Endothelial cell of umbilical vein (primary cell): ENCODE measurements around the gene CLBA1. TPM values are rescaled to one million over a fixed set of nuclear protein-coding genes. Genes with fewer than 3 reads are reported as not detected.
"Not testable (repeated sequence)": the region's sequence is repeated elsewhere in the genome, so short reads cannot be mapped to it uniquely, and the experiment has no call there.

Experiments
- BruUV-seq: library from RNA; stranded (reverse); fragments of 400-500 nt; replicated peaks from 2 replicates; lab custom pipeline; 2021; lab: Mats Ljungman, UMichigan
- CTCF ChIA-PET: fragments of 300-600, 350-600 bp; sonication (Branson Sonifier 250); formaldehyde crosslinking; loops from one replicate; lab custom pipeline; 2021; ENCODE audit warnings: antibody characterized with exemption, inconsistent platforms; lab: Charles Lee
- POLR2A ChIA-PET: fragments of 300-600, 350-600 bp; sonication (Branson Sonifier 250); formaldehyde crosslinking; loops from one replicate; lab custom pipeline; 2021; ENCODE audit warnings: antibody characterized with exemption, inconsistent platforms; lab: Charles Lee
- DNase-seq: peaks from one replicate; pipeline ENCODE4 v3.0.0-alpha.2; 2011; ENCODE audit warnings: low read depth, low spot score
- FAIRE-seq: peaks from 2 replicates; lab custom pipeline; 2011; peaks lifted over from hg19 to GRCh38; lab: Jason Lieb, UNC
- H2AFZ ChIP-seq: 2 replicates; pipeline ENCODE4 v1.6.0; 2012; ENCODE audit warnings: low read depth, low read length, control low read depth, inconsistent platforms
- H3K27ac ChIP-seq: 2 replicates; pipeline ENCODE4 v1.5.1; 2011; ENCODE audit warnings: low read depth, mild to moderate bottlenecking, control low read depth, low read length, moderate library complexity; ENCODE audit not compliant: insufficient read depth
- H3K27me3 ChIP-seq, 2 experiments: 2 replicates each; pipeline versions ENCODE4 v1.6.0 to v1.6.1; 2011; ENCODE audit warnings: low read length in 2 of 2, mixed read lengths in 1 of 2; ENCODE audit not compliant: control insufficient read depth in 2 of 2, insufficient read depth in 2 of 2
- H3K36me3 ChIP-seq, 2 experiments: 2 replicates in 1 of 2; 3 replicates in 1 of 2; pipeline ENCODE4 v1.5.1; 2011; ENCODE audit warnings: low read length in 2 of 2, mild to moderate bottlenecking in 1 of 2, moderate library complexity in 1 of 2; ENCODE audit not compliant: control insufficient read depth in 2 of 2, insufficient read depth in 2 of 2; ENCODE audit errors: extremely low read depth in 1 of 2
- H3K4me1 ChIP-seq: 3 replicates; pipeline ENCODE4 v1.5.1; 2011; ENCODE audit warnings: mild to moderate bottlenecking, low read length; ENCODE audit not compliant: control insufficient read depth, insufficient read depth; ENCODE audit errors: extremely low read depth
- H3K4me2 ChIP-seq: 2 replicates; pipeline ENCODE4 v1.6.1; 2011; ENCODE audit warnings: low read length, control low read depth, mixed read lengths; ENCODE audit not compliant: insufficient read depth
- H3K4me3 ChIP-seq, 3 experiments: fragments of 200-600 bp in 1 of 3; sonication (generic), shearing (Covaris generic) in 1 of 3; replicated peaks in 1 of 3; 2 replicates each; pipeline ENCODE4 v1.5.1; 2011 to 2016; ENCODE audit warnings: control low read depth in 3 of 3, low read length in 3 of 3, mild to moderate bottlenecking in 2 of 3, inconsistent platforms in 1 of 3, low read depth in 1 of 3, moderate library complexity in 1 of 3; ENCODE audit not compliant: insufficient read depth in 1 of 3
- H3K79me2 ChIP-seq: 2 replicates; pipeline ENCODE4 v1.6.0; 2012; ENCODE audit warnings: low read length, inconsistent platforms; ENCODE audit not compliant: control insufficient read depth, insufficient read depth
- H3K9ac ChIP-seq: replicated peaks from 2 replicates; pipeline ENCODE3; 2011; ENCODE audit warnings: low read length, control low read depth; ENCODE audit not compliant: insufficient read depth; ENCODE audit errors: extremely low read depth
- H3K9me1 ChIP-seq: replicated peaks from 3 replicates; pipeline ENCODE4 v1.6.0; 2011; ENCODE audit warnings: mild to moderate bottlenecking, low read length; ENCODE audit not compliant: control insufficient read depth, insufficient read depth; ENCODE audit errors: extremely low read depth
- H3K9me3 ChIP-seq: replicated peaks from 2 replicates; pipeline ENCODE4 v1.5.1; 2012; ENCODE audit warnings: low read length, inconsistent platforms; ENCODE audit not compliant: control insufficient read depth, insufficient read depth
- H4K20me1 ChIP-seq: replicated peaks from 2 replicates; pipeline ENCODE3; 2011; ENCODE audit warnings: mild to moderate bottlenecking, low read length; ENCODE audit not compliant: control insufficient read depth, insufficient read depth; ENCODE audit errors: extremely low read depth
- EZH2 ChIP-seq: IDR thresholded peaks from 2 replicates; pipeline ENCODE4 v1.6.1; 2012; ENCODE audit warnings: borderline replicate concordance, low read depth, mild to moderate bottlenecking, moderate library complexity, low read length, inconsistent platforms; ENCODE audit not compliant: severe bottlenecking
- FOS ChIP-seq: IDR thresholded peaks from 2 replicates; pipeline ENCODE4 v1.6.1; 2011; ENCODE audit warnings: mild to moderate bottlenecking, low read length, moderate library complexity, borderline replicate concordance; ENCODE audit not compliant: insufficient read depth
- GATA2 ChIP-seq: IDR thresholded peaks from 2 replicates; pipeline ENCODE4 v1.7.0; 2011; ENCODE audit warnings: low read depth, mild to moderate bottlenecking, moderate library complexity, mixed read lengths, low read length; ENCODE audit not compliant: insufficient read length, insufficient read depth
- JUN ChIP-seq: IDR thresholded peaks from 2 replicates; pipeline ENCODE4 v1.6.1; 2011; ENCODE audit warnings: borderline replicate concordance, low read depth; ENCODE audit not compliant: insufficient read length, insufficient read depth
- MYC ChIP-seq: IDR thresholded peaks from one replicate; pipeline ENCODE4 v1.6.1; 2011; ENCODE audit warnings: mild to moderate bottlenecking, low read depth, low read length
- POLR2A ChIP-seq: IDR thresholded peaks from 2 replicates; pipeline ENCODE4 v1.6.1; 2012; ENCODE audit warnings: low read depth, mild to moderate bottlenecking, control low read depth, low read length
- POLR2AphosphoS5 ChIP-seq: IDR thresholded peaks from 2 replicates; pipeline ENCODE4 v1.6.1; 2012; ENCODE audit warnings: low read depth, mild to moderate bottlenecking, control low read depth, low read length, moderate library complexity; ENCODE audit not compliant: insufficient read depth
- dilution Hi-C: fragments of 300-500 bp; cut with MboI; formaldehyde crosslinking; loops from one replicate; pipeline ENCODE4 v1.15.0; 2019; ENCODE audit warnings: low sequenced_read_pairs; ENCODE audit not compliant: extremely low pct_ligation_motif_present
- intact Hi-C: fragments of 100-400 bp; cut with micrococcal nuclease; formaldehyde crosslinking; loops from one replicate; pipeline ENCODE4 v1.10.0; 2022
- polyA plus RNA-seq, 4 experiments: library from polyadenylated mRNA; depleted of rRNA in 3 of 4; stranded (reverse) in 3 of 4; unstranded in 1 of 4; fragments of >200 nt; gene quantifications; 2 replicates each; pipeline versions ENCODE4 v1.2.1 to v1.2.3, GENCODE V29; 2011 to 2012; ENCODE audit warnings: missing spikeins in 1 of 4
- total RNA-seq: library from RNA; stranded (reverse); gene quantifications from 2 replicates; pipeline ENCODE4 v1.2.3, GENCODE V29; 2021
- TF ChIP-seq, protein P1 (sequence below): IDR thresholded peaks from 2 replicates; pipeline ENCODE4 v1.6.1; 2011; ENCODE audit not compliant: insufficient read depth, insufficient read length
- TF ChIP-seq, protein P2 (sequence below), 2 donors: IDR thresholded peaks; 1 replicate in 1 of 2; 2 replicates in 1 of 2; pipeline ENCODE4 v1.5.1; 2011; ENCODE audit warnings: low read length in 2 of 2, mild to moderate bottlenecking in 2 of 2, moderate library complexity in 2 of 2, control low read depth in 1 of 2, inconsistent platforms in 1 of 2, low read depth in 1 of 2; ENCODE audit not compliant: insufficient read depth in 1 of 2; ENCODE audit errors: extremely low read depth in 1 of 2

The CLBA1 gene
- total and polyA plus RNA-seq, 2 donors (not counting 3 experiments of a cell fraction or from before 2014, with no cell fraction given), result 5.2 to 5.3 TPM

DNA sequence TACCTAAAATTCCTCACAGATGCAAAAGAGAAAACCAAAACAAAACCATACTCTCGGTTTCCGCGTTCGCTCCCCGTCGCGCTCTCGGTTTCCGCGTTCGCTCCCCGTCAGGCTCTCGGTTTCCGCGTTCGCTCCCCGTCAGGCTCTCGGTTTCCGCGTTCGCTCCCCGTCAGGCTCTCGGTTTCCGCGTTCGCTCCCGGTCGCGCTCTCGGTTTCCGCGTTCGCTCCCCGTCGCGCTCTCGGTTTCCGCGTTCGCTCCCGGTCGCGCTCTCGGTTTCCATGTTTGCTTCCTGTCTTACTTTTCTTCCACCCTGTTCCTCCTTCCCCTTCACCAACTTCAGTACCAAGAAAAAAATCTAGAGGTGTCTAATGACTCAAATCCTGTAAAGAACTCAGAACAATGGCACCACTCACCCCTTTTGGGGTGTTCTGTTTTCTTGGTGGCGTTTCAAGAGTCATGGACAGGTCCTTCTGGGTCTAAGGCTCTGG lies 47.9 kb downstream of the CLBA1 start:
- DNase-seq, POLR2A ChIA-PET, intact Hi-C loops, dilution Hi-C loops, H3K79me2 ChIP-seq, H3K36me3 ChIP-seq, H3K27ac ChIP-seq, H3K27me3 ChIP-seq, H3K9me1 ChIP-seq, CTCF ChIA-PET, H3K9me3 ChIP-seq, H4K20me1 ChIP-seq, H3K4me1 ChIP-seq, BruUV-seq: not testable (repeated sequence)
- Histone ChIP-seq H2AFZ (peak overlapping the region; percentile 98), H3K4me3 (peak overlapping the region; percentile 44 to 75 (median 66)), H3K4me2 (peak overlapping the region; percentile 68), H3K9ac (peak overlapping the region; percentile 71)
- FAIRE-seq, result peak; percentile 44

DNA sequence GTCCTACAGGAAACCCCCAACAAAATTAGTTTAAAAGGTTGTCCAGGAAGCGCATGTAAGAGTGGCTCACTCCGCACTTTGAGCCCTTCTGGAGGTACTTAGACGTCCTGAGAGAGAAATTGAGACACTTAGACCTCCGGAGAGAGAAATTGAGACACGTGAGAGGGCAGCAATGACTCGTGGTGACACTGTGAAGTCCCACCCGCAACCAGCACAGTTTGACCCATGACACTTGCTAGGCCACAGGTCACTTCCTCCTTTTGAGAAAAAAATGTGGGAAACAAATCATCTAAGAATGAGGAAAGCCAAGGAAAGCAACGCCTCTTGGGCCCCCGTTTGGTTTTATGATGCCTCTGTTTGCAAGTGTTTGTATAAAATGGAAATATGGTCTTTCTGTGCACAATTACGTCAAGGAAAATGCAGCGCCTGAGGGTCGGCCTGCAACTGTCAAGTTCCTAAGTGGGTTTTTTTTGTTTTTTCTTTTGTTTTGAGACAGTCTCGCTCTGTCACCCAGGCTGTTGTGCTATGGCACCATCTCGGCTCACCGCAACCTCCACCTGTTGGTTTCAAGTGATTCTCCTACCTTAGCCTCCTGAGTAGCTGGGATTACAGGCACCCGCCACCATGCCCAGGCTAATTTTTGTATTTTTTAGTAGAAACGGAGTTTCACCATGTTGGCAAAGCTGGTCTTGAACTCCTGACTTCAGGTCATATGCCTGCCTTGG lies 48.9 kb downstream of the CLBA1 start:
- Histone ChIP-seq H3K4me3 (no peak overlapping the region), H3K27ac (no peak overlapping the region), H3K36me3 (no peaks in the 10 kb centered on the region), H4K20me1 (no peaks in the 10 kb centered on the region), H3K4me2 (no peak overlapping the region), H3K4me1 (peaks cover 5% of the 10 kb centered on the region), H3K79me2 (no peaks in the 10 kb centered on the region), H3K9me1 (no peaks in the 10 kb centered on the region), H3K9ac (no peak overlapping the region), H2AFZ (no peak overlapping the region), H3K9me3 (no peaks in the 10 kb centered on the region), H3K27me3 (no peaks in the 10 kb centered on the region)
- ChIA-PET POLR2A (no interaction called here), CTCF (interaction anchor here (1.4 to 1.6 kb wide), 2 partner anchors 11 to 61 kb away, joined by 4 to 7 read pairs; no protein-coding TSS in a partner anchor)
- DNase-seq (no peak), FAIRE-seq (no peak)
- dilution Hi-C loops, result no loop called here
- intact Hi-C loops, result no loop called here
- BruUV-seq, result no TSS peak
- no peak for TF ChIP-seq POLR2AphosphoS5
- no peak for TF ChIP-seq MYC
- TF ChIP-seq EZH2, result no peak
- no peak for TF ChIP-seq JUN
- no peak for TF ChIP-seq FOS
- no peak for TF ChIP-seq POLR2A
- TF ChIP-seq, protein P1, sequence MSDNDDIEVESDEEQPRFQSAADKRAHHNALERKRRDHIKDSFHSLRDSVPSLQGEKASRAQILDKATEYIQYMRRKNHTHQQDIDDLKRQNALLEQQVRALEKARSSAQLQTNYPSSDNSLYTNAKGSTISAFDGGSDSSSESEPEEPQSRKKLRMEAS, result no peak
- TF ChIP-seq, protein P2, sequence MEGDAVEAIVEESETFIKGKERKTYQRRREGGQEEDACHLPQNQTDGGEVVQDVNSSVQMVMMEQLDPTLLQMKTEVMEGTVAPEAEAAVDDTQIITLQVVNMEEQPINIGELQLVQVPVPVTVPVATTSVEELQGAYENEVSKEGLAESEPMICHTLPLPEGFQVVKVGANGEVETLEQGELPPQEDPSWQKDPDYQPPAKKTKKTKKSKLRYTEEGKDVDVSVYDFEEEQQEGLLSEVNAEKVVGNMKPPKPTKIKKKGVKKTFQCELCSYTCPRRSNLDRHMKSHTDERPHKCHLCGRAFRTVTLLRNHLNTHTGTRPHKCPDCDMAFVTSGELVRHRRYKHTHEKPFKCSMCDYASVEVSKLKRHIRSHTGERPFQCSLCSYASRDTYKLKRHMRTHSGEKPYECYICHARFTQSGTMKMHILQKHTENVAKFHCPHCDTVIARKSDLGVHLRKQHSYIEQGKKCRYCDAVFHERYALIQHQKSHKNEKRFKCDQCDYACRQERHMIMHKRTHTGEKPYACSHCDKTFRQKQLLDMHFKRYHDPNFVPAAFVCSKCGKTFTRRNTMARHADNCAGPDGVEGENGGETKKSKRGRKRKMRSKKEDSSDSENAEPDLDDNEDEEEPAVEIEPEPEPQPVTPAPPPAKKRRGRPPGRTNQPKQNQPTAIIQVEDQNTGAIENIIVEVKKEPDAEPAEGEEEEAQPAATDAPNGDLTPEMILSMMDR (IDR thresholded peaks at IDR 0.05; ENCODE audit: extremely low read depth in 1 of 2, insufficient read depth in 1 of 2, low read depth in 1 of 2, low read length in 2 of 2), result no peak
- TF ChIP-seq GATA2, result no peak
